Activated T-cell treated with anti-CD3 and anti-CD28 coated beads for 24 hours (primary cell): ENCODE results near the gene CDC34.

Source experiments
- DNase-seq: peaks from one replicate; pipeline ENCODE4 v3.0.0-alpha.2; 2020; ENCODE audit warnings: low read depth

Gene CDC34

GRCh38 chr19:497491-497868, 34.1 kb upstream of the CDC34 start:
- DNase-seq, result no peak

DNA sequence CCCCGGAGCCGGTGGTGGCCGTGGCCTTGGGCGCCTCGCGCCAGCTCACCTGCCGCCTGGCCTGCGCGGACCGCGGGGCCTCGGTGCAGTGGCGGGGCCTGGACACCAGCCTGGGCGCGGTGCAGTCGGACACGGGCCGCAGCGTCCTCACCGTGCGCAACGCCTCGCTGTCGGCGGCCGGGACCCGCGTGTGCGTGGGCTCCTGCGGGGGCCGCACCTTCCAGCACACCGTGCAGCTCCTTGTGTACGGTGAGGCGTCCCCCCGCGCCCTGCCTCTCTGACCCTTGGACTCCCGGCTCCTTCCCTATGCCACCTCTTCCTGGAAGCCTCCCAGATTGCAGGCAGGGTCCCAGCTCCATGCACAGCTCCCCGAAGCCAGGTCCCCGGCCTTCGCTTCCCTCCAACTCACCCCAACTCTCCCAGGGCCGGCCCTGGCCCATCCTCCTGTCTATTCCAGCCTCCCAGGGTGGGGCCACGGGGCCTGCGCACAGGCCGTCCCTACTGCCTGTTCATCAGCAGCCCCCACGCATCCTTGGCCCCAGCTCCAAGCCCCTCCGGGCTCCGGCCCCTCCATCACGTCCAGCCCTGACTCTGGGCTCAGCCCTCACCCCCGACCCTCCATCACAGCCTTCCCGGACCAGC, 33.6 kb upstream of the CDC34 start:
- no peak for DNase-seq

DNA sequence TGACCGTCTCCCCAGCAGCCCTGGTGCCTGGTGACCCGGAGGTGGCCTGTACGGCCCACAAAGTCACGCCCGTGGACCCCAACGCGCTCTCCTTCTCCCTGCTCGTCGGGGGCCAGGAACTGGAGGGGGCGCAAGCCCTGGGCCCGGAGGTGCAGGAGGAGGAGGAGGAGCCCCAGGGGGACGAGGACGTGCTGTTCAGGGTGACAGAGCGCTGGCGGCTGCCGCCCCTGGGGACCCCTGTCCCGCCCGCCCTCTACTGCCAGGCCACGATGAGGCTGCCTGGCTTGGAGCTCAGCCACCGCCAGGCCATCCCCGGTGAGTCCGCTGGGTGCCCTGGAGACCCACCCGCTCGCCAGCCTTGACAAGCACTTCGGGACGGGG, 33.1 kb upstream of the CDC34 start:
- no peak for DNase-seq

GRCh38 chr19:498977-499623, 32.5 kb upstream of the CDC34 start:
- DNase-seq, result no peak

- no peak for DNase-seq
Observed at GRCh38 chr19:501646-502045, 29.9 kb upstream of the CDC34 start.

DNA sequence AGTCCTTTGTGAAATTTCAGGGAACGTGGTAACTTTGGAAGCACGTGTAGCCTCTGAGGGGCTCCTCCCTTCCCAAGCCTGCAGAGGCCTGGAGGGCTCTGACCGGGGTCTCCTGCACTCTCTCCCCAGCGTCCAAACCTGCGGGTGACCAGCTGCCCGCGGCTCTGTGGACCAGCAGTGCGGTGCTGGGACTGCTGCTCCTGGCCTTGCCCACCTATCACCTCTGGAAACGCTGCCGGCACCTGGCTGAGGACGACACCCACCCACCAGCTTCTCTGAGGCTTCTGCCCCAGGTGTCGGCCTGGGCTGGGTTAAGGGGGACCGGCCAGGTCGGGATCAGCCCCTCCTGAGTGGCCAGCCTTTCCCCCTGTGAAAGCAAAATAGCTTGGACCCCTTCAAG, 26.9 kb upstream of the CDC34 start:
- DNase-seq, result no peak

- peak; percentile 92 for DNase-seq
Observed at GRCh38 chr19:506404-507285, 24.9 kb upstream of the CDC34 start.

GRCh38 chr19:507286-508203, 24.0 kb upstream of the CDC34 start, which contains the start of gene TPGS1:
TSS of gene TPGS1 (plus strand) at chr19:507497. CDS start at chr19:507507, 10 bp downstream.
- peak; percentile 68 for DNase-seq

DNA sequence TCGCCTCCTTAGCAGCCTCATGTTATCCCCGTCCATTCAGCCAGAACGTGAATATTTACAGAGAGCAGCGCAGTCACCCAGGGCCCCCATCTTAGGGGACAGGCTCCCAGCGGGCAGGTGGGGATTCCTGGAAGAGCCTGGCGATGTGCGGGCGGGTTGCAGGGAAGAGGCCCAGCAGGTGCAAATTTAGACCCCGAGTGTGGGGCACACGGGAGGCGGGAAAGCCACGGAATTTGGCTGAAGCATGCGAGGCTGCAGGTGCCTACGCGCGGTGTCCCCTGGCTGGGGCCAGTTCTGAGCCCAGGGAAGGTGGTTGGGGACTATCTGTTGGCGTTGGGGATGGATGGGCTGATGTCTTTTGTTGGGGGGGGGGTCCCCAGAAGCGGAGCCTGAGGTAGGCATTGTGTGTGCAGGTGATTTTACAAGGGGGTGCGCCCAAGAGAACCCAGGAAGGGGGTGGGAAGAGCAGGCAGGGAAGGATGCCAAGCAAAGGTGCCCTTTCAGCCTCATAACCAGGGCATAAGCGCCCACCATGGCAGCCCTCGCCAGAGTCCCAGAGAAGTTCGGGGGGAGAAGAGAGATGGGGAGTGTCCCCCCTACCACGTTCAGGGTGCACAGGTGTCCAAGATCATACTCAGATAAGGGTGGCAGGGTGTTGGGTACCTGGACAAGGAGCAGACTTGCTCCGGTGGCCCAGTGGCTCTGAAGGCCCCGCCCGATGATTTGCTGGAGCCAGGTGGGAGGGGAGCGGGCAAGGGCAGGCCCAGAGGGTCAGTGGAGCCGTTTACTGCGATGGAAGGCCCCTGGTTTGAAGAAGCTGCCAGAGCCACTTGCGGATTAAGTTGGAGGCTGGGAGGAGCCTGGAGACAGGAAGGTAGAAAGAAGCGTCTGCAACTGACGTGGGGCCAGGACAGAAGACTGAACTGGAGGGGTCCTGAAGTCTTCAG, 23.1 kb upstream of the CDC34 start:
- no peak for DNase-seq

DNA sequence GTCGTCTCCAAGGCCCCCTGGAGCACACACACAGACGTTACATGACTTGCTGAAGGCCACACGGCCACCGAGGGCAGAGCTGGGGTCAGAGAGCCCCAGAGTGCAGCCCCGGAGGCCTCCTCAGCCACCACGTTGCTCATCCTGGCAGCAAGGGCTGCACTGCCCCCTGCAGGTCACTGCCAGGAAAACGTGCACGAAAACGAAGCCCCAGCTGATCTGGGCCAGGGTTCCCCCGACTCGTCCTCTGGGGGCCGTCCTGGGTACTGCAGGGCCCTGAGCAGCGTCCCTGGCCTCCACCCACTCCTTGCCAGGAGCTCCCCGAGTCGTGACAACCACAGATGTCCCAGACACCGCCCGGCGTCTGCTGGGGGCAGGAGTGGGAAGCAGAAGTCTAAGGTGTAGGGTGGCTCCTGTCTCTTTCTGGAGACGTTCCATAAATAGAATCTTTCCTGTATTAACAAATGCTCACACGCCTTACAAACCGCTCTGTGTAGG, 20.9 kb upstream of the CDC34 start:
- DNase-seq, result peak; percentile 90

DNA sequence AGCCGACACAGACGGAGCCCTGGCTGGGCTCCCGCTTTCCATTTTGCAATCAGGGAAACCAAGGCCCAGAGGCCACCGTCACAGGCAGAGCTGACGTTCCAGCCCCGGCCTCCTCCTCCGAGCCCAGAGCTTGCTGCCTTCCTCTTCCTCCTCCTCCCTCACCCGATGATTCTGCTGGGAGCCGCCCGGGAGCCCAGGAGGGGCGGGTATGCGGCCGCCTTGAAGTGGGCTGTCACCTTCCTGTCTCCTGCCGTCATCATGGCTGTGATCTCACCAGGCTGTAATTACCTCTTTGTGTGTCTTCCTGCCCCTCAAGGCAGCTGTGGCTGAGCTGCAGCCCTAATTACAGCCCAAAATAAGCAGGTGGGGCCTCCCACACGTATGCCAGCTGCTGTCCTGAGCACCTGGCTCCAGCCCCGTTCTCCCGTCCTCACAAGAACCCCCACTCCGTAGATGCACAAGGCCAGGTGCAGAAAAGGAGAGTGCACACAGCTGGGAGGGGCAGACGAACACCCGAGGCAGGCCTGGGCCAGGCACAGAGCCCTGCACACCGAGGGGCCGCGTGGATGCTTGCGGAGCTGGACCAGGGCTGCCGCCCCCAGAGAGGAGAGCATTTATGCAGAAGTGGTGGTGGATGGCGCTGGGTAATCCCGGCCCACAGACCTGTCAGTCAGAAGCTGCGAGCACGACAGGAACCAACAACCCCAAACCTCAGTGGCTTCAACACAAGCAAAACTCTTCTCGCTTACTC, 20.3 kb upstream of the CDC34 start:
- DNase-seq, result peak; percentile 66

DNA sequence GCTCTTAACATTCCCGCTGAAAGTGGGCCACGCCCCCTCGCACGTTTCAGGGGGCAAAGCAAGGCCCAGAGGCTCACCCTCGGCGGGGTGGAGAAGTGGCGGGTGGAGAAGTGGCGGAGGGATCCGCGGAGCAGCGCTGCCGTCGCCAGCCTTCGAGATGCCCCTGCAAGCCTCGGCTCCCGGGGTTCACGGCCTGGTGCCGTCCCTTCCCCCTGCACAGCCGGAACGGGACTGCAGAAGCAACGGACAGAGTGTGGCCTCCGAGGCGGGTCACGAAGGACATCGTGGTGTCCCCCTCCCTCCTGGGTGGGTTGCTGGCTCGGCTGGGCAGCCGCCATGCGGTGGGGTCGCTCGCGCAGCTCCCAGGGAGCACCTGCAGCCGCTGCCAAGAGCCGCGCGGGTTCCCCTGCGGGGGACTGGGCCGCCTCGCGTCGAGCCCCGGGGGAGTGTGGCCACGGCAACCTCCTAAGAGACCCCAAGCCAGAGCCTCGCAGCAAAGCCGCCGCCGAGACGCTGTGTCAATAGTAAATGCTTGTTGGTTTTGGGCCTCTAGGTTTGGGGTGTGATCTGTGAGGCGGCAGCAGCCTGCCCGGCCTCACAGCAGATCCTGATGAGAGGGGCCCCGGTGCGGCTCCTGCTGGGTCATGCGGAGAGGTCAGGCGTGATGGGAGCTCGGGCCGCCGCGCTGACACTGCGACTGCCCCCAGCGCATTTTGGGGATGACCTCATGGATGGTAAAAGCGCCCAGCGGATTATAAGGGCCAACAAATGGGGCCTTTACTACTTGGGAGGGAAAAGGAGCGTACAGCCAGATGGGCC, 18.8 kb upstream of the CDC34 start:
- DNase-seq, result no peak

DNA sequence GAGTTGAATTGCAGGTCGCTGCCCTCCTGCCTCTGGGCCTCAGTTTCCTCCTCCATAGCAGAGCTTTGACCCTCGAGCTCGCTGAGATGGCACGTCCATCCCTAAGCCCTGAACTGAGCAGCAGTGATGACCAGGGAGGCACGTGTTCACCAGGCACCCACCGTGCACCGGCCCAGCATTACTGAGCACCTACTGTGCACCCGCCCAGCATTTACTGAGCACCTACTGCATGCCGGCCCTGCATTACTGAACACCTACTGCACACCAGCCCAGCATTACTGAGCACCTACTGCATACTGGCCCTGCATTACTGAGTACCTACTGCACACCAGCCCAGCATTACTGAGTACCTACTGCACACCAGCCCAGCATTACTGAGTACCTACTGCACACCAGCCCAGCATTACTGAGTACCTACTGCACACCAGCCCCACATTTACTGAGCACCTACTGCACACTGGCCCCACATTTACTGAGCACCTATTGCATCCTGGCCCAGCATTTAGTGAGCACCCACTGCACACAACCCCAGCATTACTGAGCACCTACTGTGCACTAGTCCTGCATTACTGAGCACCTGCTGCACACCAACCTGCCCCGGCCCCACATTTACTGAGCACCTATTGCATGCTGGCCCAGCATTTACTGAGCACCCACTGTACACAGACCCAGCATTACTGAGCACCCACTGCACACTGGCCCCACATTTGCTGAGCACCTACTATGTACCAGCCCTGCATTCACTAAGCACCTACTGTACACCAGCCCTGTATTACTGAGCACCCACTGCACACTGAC, 18.0 kb upstream of the CDC34 start:
- DNase-seq, result no peak

DNA sequence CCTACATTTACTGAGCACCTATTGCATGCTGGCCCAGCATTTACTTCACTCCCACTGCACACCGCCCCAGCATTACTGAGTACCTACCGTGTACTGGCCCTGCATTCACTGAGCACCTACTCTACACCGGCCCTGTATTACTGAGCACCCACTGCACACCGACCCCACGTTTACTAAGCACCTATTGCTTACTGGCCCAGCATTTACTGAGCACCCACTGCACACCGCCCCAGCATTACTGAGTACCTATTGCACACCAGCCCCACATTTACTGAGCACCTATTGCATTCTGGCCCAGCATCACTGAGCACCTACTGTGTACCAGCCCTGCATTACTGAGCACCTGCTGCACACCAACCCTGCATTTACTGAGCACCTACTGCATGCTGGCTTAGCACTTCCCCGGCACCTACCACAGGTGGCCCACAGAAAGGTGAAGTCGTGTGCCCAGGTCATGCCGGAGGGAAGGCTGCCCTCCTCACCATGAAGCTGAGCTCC, 17.3 kb upstream of the CDC34 start:
- no peak for DNase-seq

GRCh38 chr19:517721-518597, 13.6 kb upstream of the CDC34 start:
- DNase-seq, result no peak

DNA sequence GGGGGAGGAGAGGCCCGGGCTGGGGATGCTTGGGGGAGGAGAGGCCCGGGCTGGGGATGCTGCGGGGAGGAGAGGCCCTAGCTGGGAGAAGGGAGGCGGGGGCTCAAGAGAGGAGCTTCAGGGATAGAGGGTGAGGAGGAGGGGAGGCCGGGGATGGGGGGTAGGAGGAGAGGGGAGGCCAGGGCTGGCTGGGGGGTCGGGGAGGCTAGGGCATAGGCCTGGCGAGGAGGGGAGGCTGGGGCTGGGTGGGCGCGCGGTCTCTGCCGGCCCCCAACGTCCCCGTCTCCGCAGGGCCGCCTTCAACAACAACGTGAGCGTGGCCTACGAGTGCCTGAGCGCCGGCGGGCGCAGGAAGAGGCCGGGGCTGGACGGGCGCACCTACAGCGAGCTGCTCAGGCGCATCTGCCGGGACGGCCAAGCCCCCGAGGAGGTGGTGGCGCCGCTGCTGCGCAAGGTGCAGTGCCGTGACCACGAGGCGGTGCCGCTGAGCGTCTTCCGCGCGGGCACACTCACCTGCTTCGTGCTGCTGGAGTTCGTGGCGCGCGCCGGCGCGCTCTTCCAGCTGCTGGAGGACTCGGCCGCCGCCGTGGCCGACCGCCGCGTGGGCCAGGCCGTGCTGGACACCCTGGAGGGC, 12.8 kb upstream of the CDC34 start:
- DNase-seq, result peak; percentile 37
